BLaER1 treated with 17β-estradiol and CSF1 and Interleukin-3, amounts not matched to agents 10 nM and 100 nM (cell line): ENCODE data around the gene NOL4L.
A peak's percentile ranks its signal among the peaks of the same experiment; 100 is the strongest.

ENCODE experiments used
- H3K27ac ChIP-seq, 11 experiments: shearing (Covaris generic); formaldehyde crosslinking; 2 replicates each; pipeline ENCODE4 v1.8.1; 2022
- H3K27me3 ChIP-seq, 11 experiments: shearing (Covaris generic); formaldehyde crosslinking; 2 replicates each; pipeline ENCODE4 v1.8.1; 2022
- H3K36me3 ChIP-seq, 11 experiments: shearing (Covaris generic); formaldehyde crosslinking; 2 replicates each; pipeline ENCODE4 v1.8.1; 2022
- H3K4me1 ChIP-seq, 10 experiments: shearing (Covaris generic); formaldehyde crosslinking; 2 replicates each; pipeline ENCODE4 v1.8.1; 2022
- H3K4me2 ChIP-seq, 11 experiments: shearing (Covaris generic); formaldehyde crosslinking; 2 replicates each; pipeline ENCODE4 v1.8.1; 2022
- H3K4me3 ChIP-seq, 10 experiments: shearing (Covaris generic); formaldehyde crosslinking; 2 replicates each; pipeline ENCODE4 v1.8.1; 2022
- H3K9ac ChIP-seq, 11 experiments: shearing (Covaris generic); formaldehyde crosslinking; 2 replicates each; pipeline ENCODE4 v1.8.1; 2022
- H3K9me3 ChIP-seq, 11 experiments: shearing (Covaris generic); formaldehyde crosslinking; replicated peaks in 1 of 11; 2 replicates each; pipeline ENCODE4 v1.8.1; 2022
- H4K20me1 ChIP-seq, 11 experiments: shearing (Covaris generic); formaldehyde crosslinking; 2 replicates each; pipeline ENCODE4 v1.8.1; 2022
- Cebpa-rat ChIP-seq, 11 experiments: shearing (Covaris generic); IDR thresholded peaks; 2 replicates each; pipeline ENCODE4 v1.8.1; 2022

NOL4L gene

GRCh38 chr20:32547753-32548034 lies 37.4 kb downstream of the NOL4L start:
- TF ChIP-seq Cebpa-rat (IDR thresholded peaks at IDR 0.05) = no peak
- no peak overlapping the region for H3K4me3 ChIP-seq
- H3K9ac ChIP-seq = no peak overlapping the region
- peak overlapping the region in 6 of 11 experiments; percentile 2 to 35 (median 14); a peak in 6 of 22 replicates for H3K4me2 ChIP-seq
- peaks cover 7 to 31% (median 20%) of the 10 kb centered on the region in 11 experiments; a peak in 19 of 22 replicates for H3K9me3 ChIP-seq
- peaks cover 15 to 40% (median 30%) of the 10 kb centered on the region in 10 experiments for H3K4me1 ChIP-seq
- H3K27ac ChIP-seq = no peak overlapping the region
- peaks cover 0 to 14% (median 6%) of the 10 kb centered on the region in 11 experiments; a peak in 5 of 22 replicates for H3K36me3 ChIP-seq
- no peaks in the 10 kb centered on the region for H3K27me3 ChIP-seq
- H4K20me1 ChIP-seq = peaks cover 0 to 41% (median 0%) of the 10 kb centered on the region in 11 experiments; a peak in 7 of 22 replicates

GRCh38 chr20:32546918-32547752 lies 38.0 kb downstream of the NOL4L start:
- peak overlapping the region in 9 of 11 experiments; percentile 1 to 35 (median 15); a peak in 9 of 22 replicates for H3K4me2 ChIP-seq
- no peak overlapping the region for H3K27ac ChIP-seq
- H4K20me1 ChIP-seq = peaks cover 0 to 39% (median 0%) of the 10 kb centered on the region in 11 experiments; a peak in 7 of 22 replicates

GRCh38 chr20:32544893-32545840 lies 40.0 kb downstream of the NOL4L start:
- Histone ChIP-seq H3K4me3 (no peak overlapping the region), H3K36me3 (peaks cover 0 to 13% (median 6%) of the 10 kb centered on the region in 11 experiments; a peak in 5 of 22 replicates), H3K9ac (no peak overlapping the region), H4K20me1 (peaks cover 0 to 43% (median 0%) of the 10 kb centered on the region in 11 experiments; a peak in 7 of 22 replicates), H3K9me3 (peaks cover 6 to 19% (median 14%) of the 10 kb centered on the region in 11 experiments; a peak in 19 of 22 replicates), H3K4me2 (peak overlapping the region in 4 of 11 experiments; percentile 12 to 30 (median 22); a peak in 4 of 22 replicates), H3K4me1 (peaks cover 27 to 59% (median 48%) of the 10 kb centered on the region in 10 experiments), H3K27ac (no peak overlapping the region), H3K27me3 (no peaks in the 10 kb centered on the region)
- no peak for TF ChIP-seq Cebpa-rat (IDR thresholded peaks at IDR 0.05)

More at GRCh38 chr20:32546918-32547752, 38.0 kb downstream of the NOL4L start:
- Histone ChIP-seq H3K4me1 (peaks cover 14 to 40% (median 29%) of the 10 kb centered on the region in 10 experiments), H3K9ac (no peak overlapping the region), H3K36me3 (peaks cover 0 to 14% (median 6%) of the 10 kb centered on the region in 11 experiments; a peak in 5 of 22 replicates), H3K9me3 (peaks cover 7 to 31% (median 20%) of the 10 kb centered on the region in 11 experiments; a peak in 19 of 22 replicates), H3K4me3 (no peak overlapping the region), H3K27me3 (no peaks in the 10 kb centered on the region)
- TF ChIP-seq Cebpa-rat (IDR thresholded peaks at IDR 0.05) = no peak

- Histone ChIP-seq H3K9me3 (peaks cover 0 to 10% (median 5%) of the 10 kb centered on the region in 11 experiments; a peak in 16 of 22 replicates), H3K9ac (no peak overlapping the region), H3K27ac (no peak overlapping the region), H3K4me2 (no peak overlapping the region), H3K4me1 (peaks cover 36 to 68% (median 57%) of the 10 kb centered on the region in 10 experiments), H4K20me1 (peaks cover 0 to 43% (median 0%) of the 10 kb centered on the region in 11 experiments; a peak in 7 of 22 replicates), H3K27me3 (no peaks in the 10 kb centered on the region), H3K36me3 (peaks cover 0 to 8% (median 0%) of the 10 kb centered on the region in 11 experiments; a peak in 2 of 22 replicates), H3K4me3 (no peak overlapping the region)
- TF ChIP-seq Cebpa-rat (IDR thresholded peaks at IDR 0.05) = no peak
Measured at GRCh38 chr20:32544260-32544722, 40.8 kb downstream of the NOL4L start.

- H3K9ac ChIP-seq = no peak overlapping the region
- TF ChIP-seq Cebpa-rat (IDR thresholded peaks at IDR 0.05) = no peak
Measured at GRCh38 chr20:32543570-32544259, 41.4 kb downstream of the NOL4L start.

GRCh38 chr20:32542259-32542615 lies 42.9 kb downstream of the NOL4L start:
- Histone ChIP-seq H3K4me1 (peaks cover 45 to 77% (median 66%) of the 10 kb centered on the region in 10 experiments), H3K4me3 (no peak overlapping the region), H4K20me1 (peaks cover 0 to 42% (median 0%) of the 10 kb centered on the region in 11 experiments; a peak in 6 of 22 replicates), H3K9ac (no peak overlapping the region), H3K4me2 (no peak overlapping the region), H3K27me3 (no peaks in the 10 kb centered on the region), H3K27ac (peak overlapping the region in 2 of 11 experiments; percentile 86 to 92; a peak in 3 of 22 replicates), H3K9me3 (no peaks in the 10 kb centered on the region), H3K36me3 (no peaks in the 10 kb centered on the region)
- TF ChIP-seq Cebpa-rat (IDR thresholded peaks at IDR 0.05) = no peak

More at GRCh38 chr20:32543570-32544259, 41.4 kb downstream of the NOL4L start:
- H3K36me3 ChIP-seq = 0 out of 22 replicates have a peak, but pooled peaks cover 0 to 4% (median 0%) of the 10 kb centered on the region in 11 experiments
- H3K27me3 ChIP-seq = no peaks in the 10 kb centered on the region
- no peak overlapping the region for H3K4me3 ChIP-seq
- no peak overlapping the region for H3K27ac ChIP-seq
- peaks cover 42 to 73% (median 62%) of the 10 kb centered on the region in 10 experiments for H3K4me1 ChIP-seq
- H3K4me2 ChIP-seq = no peak overlapping the region
- H3K9me3 ChIP-seq = peaks cover 0 to 4% (median 0%) of the 10 kb centered on the region in 11 experiments; a peak in 3 of 22 replicates
- H4K20me1 ChIP-seq = peaks cover 0 to 43% (median 0%) of the 10 kb centered on the region in 11 experiments; a peak in 7 of 22 replicates

GRCh38 chr20:32541323-32542258 lies 43.5 kb downstream of the NOL4L start:
- Histone ChIP-seq H3K4me2 (peak overlapping the region; percentile 88 to 100 (median 98); a peak in 19 of 22 replicates), H3K36me3 (no peaks in the 10 kb centered on the region), H3K27ac (peak overlapping the region in 9 of 11 experiments; percentile 18 to 92 (median 81); a peak in 8 of 22 replicates), H3K9ac (peak overlapping the region in 1 of 11 experiments; percentile 30; a peak in 2 of 22 replicates), H3K4me3 (no peak overlapping the region), H3K9me3 (no peaks in the 10 kb centered on the region), H3K27me3 (no peaks in the 10 kb centered on the region), H3K4me1 (peaks cover 44 to 75% (median 64%) of the 10 kb centered on the region in 10 experiments), H4K20me1 (peaks cover 0 to 41% (median 0%) of the 10 kb centered on the region in 11 experiments; a peak in 5 of 22 replicates)
- no peak for TF ChIP-seq Cebpa-rat (IDR thresholded peaks at IDR 0.05)
